HCT116 (cell line): Measurements from ENCODE around the gene USPL1. TPM values are rescaled to one million over a fixed set of nuclear protein-coding genes. Genes with fewer than 3 reads are reported as not detected.

Source experiments
- ATAC-seq: fragments of 200-7000 bp; cut with Tn5 transposase; 2 replicates; pipeline ENCODE4 v1.9.1; 2020; ENCODE audit warnings: mild to moderate bottlenecking, moderate library complexity
- BruUV-seq: library from RNA; stranded (reverse); fragments of 400-500 nt; replicated peaks from 2 replicates; lab custom pipeline; 2021; lab: Mats Ljungman, UMichigan
- CTCF ChIA-PET: fragments of 300-600 bp; sonication (Branson Sonifier 250); formaldehyde crosslinking; loops from one replicate; lab custom pipeline; 2021; ENCODE audit warnings: antibody characterized with exemption; lab: Charles Lee
- POLR2A ChIA-PET: fragments of 300-600, 350-600 bp; sonication (Branson Sonifier 250); formaldehyde crosslinking; loops from one replicate; lab custom pipeline; 2021; ENCODE audit warnings: antibody characterized with exemption; lab: Charles Lee
- RAD21 ChIA-PET, 2 experiments: fragments of 300-600 bp; sonication (Branson Sonifier 250); formaldehyde crosslinking; loops; one replicate each; lab custom pipeline; 2023; ENCODE audit warnings: low total read pairs in 2 of 2; ENCODE audit not compliant: uncharacterized antibody in 2 of 2, unreplicated experiment in 2 of 2, low non-redundant PET in 1 of 2; lab: Charles Lee
- DNase-seq: peaks from one replicate; pipeline ENCODE4 v3.0.0-alpha.2; 2010; ENCODE audit warnings: low read depth, low spot score
- H2AFZ ChIP-seq: fragments of 200-600 bp; shearing (Covaris generic), sonication (generic); 2 replicates; pipeline ENCODE4 v1.6.1; 2017; ENCODE audit warnings: low read depth, mixed run types, mixed read lengths, antibody characterized with exemption, low read length; ENCODE audit not compliant: poor library complexity, severe bottlenecking
- H3K27ac ChIP-seq: 2 replicates; pipeline ENCODE4 v1.5.1; 2012; ENCODE audit warnings: low read depth, low read length
- H3K27me3 ChIP-seq: fragments of 200-600 bp; sonication (generic); 2 replicates; pipeline ENCODE4 v1.6.1; 2016; ENCODE audit warnings: mixed run types, low read length, mixed read lengths; ENCODE audit not compliant: insufficient read depth
- H3K36me3 ChIP-seq, 2 experiments: fragments of 200-500 bp in 1 of 2; fragments of 200-600 bp in 1 of 2; sonication (Bioruptor generic) in 1 of 2; sonication (generic) in 1 of 2; 2 replicates each; pipeline versions ENCODE4 v1.5.1 to v1.6.1; 2014 to 2016; ENCODE audit warnings: low read length in 2 of 2, inconsistent platforms in 1 of 2, mixed read lengths in 1 of 2, mixed run types in 1 of 2; ENCODE audit not compliant: insufficient read depth in 2 of 2, control insufficient read depth in 1 of 2
- H3K4me1 ChIP-seq, 2 experiments: fragments of 200-600 bp in 1 of 2; sonication (generic) in 1 of 2; 2 replicates each; pipeline versions ENCODE4 v1.5.1 to v1.6.1; 2012 to 2017; ENCODE audit warnings: low read length in 2 of 2, inconsistent platforms in 1 of 2, mild to moderate bottlenecking in 1 of 2, mixed read lengths in 1 of 2, mixed run types in 1 of 2, moderate library complexity in 1 of 2; ENCODE audit not compliant: insufficient read depth in 2 of 2, control insufficient read depth in 1 of 2
- H3K4me2 ChIP-seq: fragments of 200-600 bp; sonication (generic); 2 replicates; pipeline ENCODE4 v1.6.1; 2017; ENCODE audit warnings: mixed run types, low read length, mixed read lengths
- H3K4me3 ChIP-seq, 2 experiments: fragments of 200-600 bp in 1 of 2; sonication (generic) in 1 of 2; replicated peaks in 1 of 2; 2 replicates each; pipeline ENCODE4 v1.5.1; 2011 to 2016; ENCODE audit warnings: low read length in 2 of 2, control low read depth in 1 of 2, low read depth in 1 of 2, mild to moderate bottlenecking in 1 of 2, mixed read lengths in 1 of 2, mixed run types in 1 of 2
- H3K79me2 ChIP-seq: fragments of 200-600 bp; sonication (generic); 2 replicates; pipeline ENCODE4 v1.6.1; 2017; ENCODE audit warnings: mild to moderate bottlenecking, mixed run types, low read length, moderate library complexity, mixed read lengths; ENCODE audit not compliant: insufficient read depth
- H3K9ac ChIP-seq: fragments of 200-600 bp; sonication (generic); 2 replicates; pipeline ENCODE4 v1.6.1; 2016; ENCODE audit warnings: low read length, mixed read lengths
- H3K9me2 ChIP-seq: fragments of 200-600 bp; sonication (generic), shearing (Covaris generic); 2 replicates; pipeline ENCODE4 v1.6.1; 2017; ENCODE audit warnings: mixed run types, mild to moderate bottlenecking, moderate library complexity; ENCODE audit not compliant: insufficient read depth
- H3K9me3 ChIP-seq, 2 experiments: fragments of 200-500 bp in 1 of 2; fragments of 200-600 bp in 1 of 2; sonication (Bioruptor generic) in 1 of 2; sonication (generic) in 1 of 2; 2 replicates each; pipeline ENCODE4 v1.6.1; 2014 to 2017; ENCODE audit warnings: low read length in 2 of 2, mixed read lengths in 2 of 2, inconsistent platforms in 1 of 2, low read depth in 1 of 2, mild to moderate bottlenecking in 1 of 2, mixed run types in 1 of 2, moderate library complexity in 1 of 2; ENCODE audit not compliant: control insufficient read depth in 1 of 2, insufficient read depth in 1 of 2
- H4K20me1 ChIP-seq: fragments of 200-600 bp; sonication (generic), shearing (Covaris generic); 2 replicates; pipeline ENCODE4 v1.6.1; 2017; ENCODE audit warnings: mixed run types, mild to moderate bottlenecking, moderate library complexity; ENCODE audit not compliant: insufficient read depth
- ATF3 ChIP-seq: IDR thresholded peaks from 2 replicates; pipeline ENCODE4 v1.6.1; 2012
- CBX3 ChIP-seq: IDR thresholded peaks from 2 replicates; pipeline ENCODE4 v1.6.1; 2012; ENCODE audit warnings: low read depth
- CEBPB ChIP-seq: IDR thresholded peaks from 2 replicates; pipeline ENCODE4 v1.6.1; 2012; ENCODE audit warnings: low read depth
- EGR1 ChIP-seq: IDR thresholded peaks from 2 replicates; pipeline ENCODE4 v1.6.1; 2012; ENCODE audit warnings: low read depth
- ELF1 ChIP-seq: IDR thresholded peaks from 2 replicates; pipeline ENCODE4 v1.6.1; 2012; ENCODE audit warnings: low read depth, borderline replicate concordance
- EZH2phosphoT487 ChIP-seq: fragments of 200-600 bp; IDR thresholded peaks from 2 replicates; pipeline ENCODE4 v1.6.1; 2018; ENCODE audit warnings: antibody characterized with exemption, borderline replicate concordance
- FOSL1 ChIP-seq: IDR thresholded peaks from 2 replicates; pipeline ENCODE4 v1.6.1; 2012; ENCODE audit warnings: low read depth
- JUND ChIP-seq: IDR thresholded peaks from 2 replicates; pipeline ENCODE4 v1.6.1; 2012
- MAX ChIP-seq: IDR thresholded peaks from 2 replicates; pipeline ENCODE4 v1.6.1; 2012
- POLR2AphosphoS5 ChIP-seq: IDR thresholded peaks from 2 replicates; pipeline ENCODE4 v1.6.1; 2011; ENCODE audit warnings: mild to moderate bottlenecking, low read depth, low read length, moderate library complexity
- RAD21 ChIP-seq: IDR thresholded peaks from 2 replicates; pipeline ENCODE4 v1.6.1; 2012; ENCODE audit warnings: low read depth, mild to moderate bottlenecking
- REST ChIP-seq: IDR thresholded peaks from 2 replicates; pipeline ENCODE4 v1.6.1; 2012; ENCODE audit warnings: low read depth
- SP1 ChIP-seq: IDR thresholded peaks from 2 replicates; pipeline ENCODE4 v1.6.1; 2012; ENCODE audit warnings: low read depth
- SRF ChIP-seq: IDR thresholded peaks from 2 replicates; pipeline ENCODE4 v1.6.1; 2012; ENCODE audit warnings: low read depth
- ZBTB33 ChIP-seq: IDR thresholded peaks from 2 replicates; pipeline ENCODE4 v1.6.1; 2011; ENCODE audit warnings: mild to moderate bottlenecking, low read length, moderate library complexity; ENCODE audit not compliant: insufficient replicate concordance; ENCODE audit errors: extremely low read depth
- ZFX ChIP-seq: fragments of 450-650 bp; IDR thresholded peaks from 2 replicates; pipeline ENCODE4 v1.6.1; 2017
- ZNF274 ChIP-seq: fragments of 200-500 bp; sonication (Bioruptor generic); IDR thresholded peaks from 2 replicates; pipeline ENCODE4 v1.6.1; 2014; ENCODE audit warnings: mild to moderate bottlenecking, low read depth, low read length, inconsistent platforms
- intact Hi-C: fragments of 100-400 bp; cut with micrococcal nuclease; formaldehyde crosslinking; loops from 2 replicates; pipeline ENCODE4 v1.10.0; 2022
- total RNA-seq: library from RNA; stranded (reverse); gene quantifications from one replicate; pipeline ENCODE4 v1.2.1, GENCODE V29; 2021; ENCODE audit not compliant: unreplicated experiment

The USPL1 gene
- total RNA-seq, 1 experiment from 2014 or later: 19.7 TPM

GRCh38 chr13:30569901-30570576 is 47.7 kb upstream of the USPL1 start:
- Histone ChIP-seq H4K20me1 (no peaks in the 10 kb centered on the region), H2AFZ (peak overlapping the region; percentile 56), H3K4me1 (peaks cover 15 to 24% of the 10 kb centered on the region in 2 experiments), H3K27me3 (no peaks in the 10 kb centered on the region), H3K9me2 (no peaks in the 10 kb centered on the region)
- ChIA-PET POLR2A (no interaction called here), CTCF (interaction anchor here (1.2 kb wide), 1 partner anchor 12 kb away, joined by 4 read pairs; no protein-coding TSS in a partner anchor)
- TF ChIP-seq FOSL1 (peak; percentile 55; the same call in 1 of the 2 replicates), EZH2phosphoT487 (no peak), ELF1 (no peak), SRF (no peak), CBX3 (no peak), ATF3 (no peak), ZFX (no peak), EGR1 (peak; percentile 50; the same call in 1 of the 2 replicates), POLR2AphosphoS5 (no peak), ZBTB33 (no peak), SP1 (0 out of 2 replicates have a peak, but pooled peaks have one; percentile 31), REST (no peak), CEBPB (0 out of 2 replicates have a peak, but pooled peaks have one; percentile 9), MAX (peak; percentile 58), RAD21 (peak; percentile 4; the same call in 1 of the 2 replicates), ZNF274 (no peak), JUND (peak; percentile 33)
- TF ChIP-seq, all 23 proteins: peak for 7
- Histone ChIP-seq H3K4me3 (peak overlapping the region in 1 of 2 experiments; percentile 1; a peak in 1 of 4 replicates), H3K79me2 (no peaks in the 10 kb centered on the region), H3K36me3 (no peaks in the 10 kb centered on the region), H3K9me3 (no peaks in the 10 kb centered on the region), H3K27ac (peak overlapping the region; percentile 26; the same call in 1 of the 2 replicates), H3K9ac (0 out of 2 replicates have a peak overlapping the region, but pooled peaks have one; percentile 9), H3K4me2 (peak overlapping the region; percentile 60)
- intact Hi-C loops: loop anchor here (10.0 kb wide), 1 partner anchor 225 kb away; no protein-coding TSS in a partner anchor
- BruUV-seq: no TSS peak
- peak; percentile 66 for DNase-seq
- ATAC-seq: peak; percentile 94
- RAD21 ChIA-PET: no interaction called here
